NCI-H1092 treated with DMSO at 0.1 percent for 48 hours (cell line): ENCODE measurements around the gene ADAMTS18.
"Not testable (repeated sequence)": the region's sequence is repeated elsewhere in the genome, so short reads cannot be mapped to it uniquely, and the experiment has no call there.

Experiments
- DNase-seq: peaks from one replicate; lab custom pipeline; 2025; lab: John Stamatoyannopoulos, UW

ADAMTS18 gene

GRCh38 chr16:77434530-77435271 is at the start of gene ADAMTS18:
Gene ADAMTS18 (minus strand): TSS chr16:77435034. CDS start chr16:77434695, 339 bp downstream.
- DNase-seq, result peak; percentile 33

GRCh38 chr16:77480681-77481315 is 46.0 kb upstream of the ADAMTS18 start:
- DNase-seq, result no peak

GRCh38 chr16:77472262-77472661 is 37.4 kb upstream of the ADAMTS18 start:
- DNase-seq, result no peak

- DNase-seq, result no peak
Measured at GRCh38 chr16:77470851-77471250, 36.0 kb upstream of the ADAMTS18 start.

GRCh38 chr16:77469634-77470033 is 34.8 kb upstream of the ADAMTS18 start:
- DNase-seq, result no peak

GRCh38 chr16:77468831-77469230 is 34.0 kb upstream of the ADAMTS18 start:
- DNase-seq, result no peak

GRCh38 chr16:77467821-77468335 is 33.0 kb upstream of the ADAMTS18 start:
- DNase-seq, result no peak

- DNase-seq, result not testable (repeated sequence)
Measured at GRCh38 chr16:77463659-77464058, 28.8 kb upstream of the ADAMTS18 start.

- DNase-seq, result no peak
Measured at GRCh38 chr16:77462894-77463293, 28.1 kb upstream of the ADAMTS18 start.

GRCh38 chr16:77459534-77460254 is 24.9 kb upstream of the ADAMTS18 start:
- no peak for DNase-seq

GRCh38 chr16:77457046-77457445 is 22.2 kb upstream of the ADAMTS18 start:
- DNase-seq, result no peak

GRCh38 chr16:77452243-77452642 is 17.4 kb upstream of the ADAMTS18 start:
- no peak for DNase-seq

- DNase-seq, result peak; percentile 98
Measured at GRCh38 chr16:77450790-77451487, 16.1 kb upstream of the ADAMTS18 start.

GRCh38 chr16:77449208-77449607 is 14.4 kb upstream of the ADAMTS18 start:
- no peak for DNase-seq

- DNase-seq, result no peak
Measured at GRCh38 chr16:77445324-77445723, 10.5 kb upstream of the ADAMTS18 start.

- DNase-seq, result no peak
Measured at GRCh38 chr16:77444147-77444460, 9.3 kb upstream of the ADAMTS18 start.

GRCh38 chr16:77443357-77444146 is 8.7 kb upstream of the ADAMTS18 start:
- DNase-seq, result peak; percentile 61

- DNase-seq, result no peak
Measured at GRCh38 chr16:77442078-77442477, 7.2 kb upstream of the ADAMTS18 start.

GRCh38 chr16:77439106-77439505 is 4.3 kb upstream of the ADAMTS18 start:
- DNase-seq, result no peak

GRCh38 chr16:77437859-77438258 is 3.0 kb upstream of the ADAMTS18 start:
- DNase-seq, result peak; percentile 27

GRCh38 chr16:77435272-77435820 is 512 bp upstream of the ADAMTS18 start:
- no peak for DNase-seq
